GM12878 (cell line): ENCODE measurements around the gene EXD1.

Experiments
- BACH1 ChIP-seq: fragments of 450-650 bp; IDR thresholded peaks from 2 replicates; pipeline ENCODE4 v1.6.1; 2017; ENCODE audit warnings: mild to moderate bottlenecking, borderline replicate concordance
- CTCF ChIP-seq, 3 experiments: IDR thresholded peaks in 2 of 3; conservative IDR thresholded peaks in 1 of 3; 2 replicates each; pipeline ENCODE4 v1.5.1; 2011; ENCODE audit warnings: low read depth in 3 of 3, low read length in 3 of 3, mild to moderate bottlenecking in 3 of 3, control low read depth in 2 of 3, moderate library complexity in 2 of 3, inconsistent platforms in 1 of 3, mixed read lengths in 1 of 3; ENCODE audit not compliant: control insufficient read depth in 2 of 3, insufficient read depth in 1 of 3; ENCODE audit errors: extremely low read depth in 1 of 3
- EP300 ChIP-seq, 2 experiments: fragments of 150-350 bp in 1 of 2; IDR thresholded peaks; 2 replicates each; pipeline ENCODE4 v1.6.1; 2011 to 2012; ENCODE audit warnings: low read depth in 2 of 2, low read length in 2 of 2, borderline replicate concordance in 1 of 2, improper control_type of control experiment in 1 of 2, inconsistent platforms in 1 of 2; ENCODE audit not compliant: control insufficient read depth in 1 of 2
- ESRRA ChIP-seq: IDR thresholded peaks from 2 replicates; pipeline ENCODE4 v1.6.1; 2012; ENCODE audit warnings: mild to moderate bottlenecking, low read length, improper control_type of control experiment
- GABPA ChIP-seq: IDR thresholded peaks from 2 replicates; pipeline ENCODE4 v1.6.1; 2014; ENCODE audit warnings: antibody characterized with exemption, low read depth, mild to moderate bottlenecking, inconsistent platforms
- MYC ChIP-seq: IDR thresholded peaks from 2 replicates; pipeline ENCODE4 v1.6.1; 2011; ENCODE audit warnings: mild to moderate bottlenecking, low read length, moderate library complexity, inconsistent platforms; ENCODE audit not compliant: insufficient read depth, insufficient replicate concordance, insufficient read length, severe bottlenecking
- PBX3 ChIP-seq: IDR thresholded peaks from 2 replicates; pipeline ENCODE4 v1.6.1; 2011; ENCODE audit warnings: mild to moderate bottlenecking, low read depth, low read length, moderate library complexity; ENCODE audit not compliant: insufficient replicate concordance
- POLR2A ChIP-seq: IDR thresholded peaks from 2 replicates; pipeline ENCODE4 v1.6.1; 2011; ENCODE audit warnings: low read depth, mild to moderate bottlenecking, low read length
- RAD21 ChIP-seq: IDR thresholded peaks from 2 replicates; pipeline ENCODE4 v1.6.1; 2011; ENCODE audit warnings: mild to moderate bottlenecking, low read depth, low read length, moderate library complexity; ENCODE audit not compliant: insufficient read depth
- RCOR1 ChIP-seq: conservative IDR thresholded peaks from 2 replicates; pipeline ENCODE4 v1.6.1; 2012; ENCODE audit warnings: low read depth, low read length, improper control_type of control experiment
- SMAD1 ChIP-seq: fragments of 450-650 bp; IDR thresholded peaks from 2 replicates; pipeline ENCODE4 v1.6.1; 2018; ENCODE audit warnings: mild to moderate bottlenecking, low read depth; ENCODE audit not compliant: partially characterized antibody
- TCF12 ChIP-seq: IDR thresholded peaks from 2 replicates; pipeline ENCODE4 v1.6.1; 2011; ENCODE audit warnings: low read depth, mild to moderate bottlenecking, low read length
- ZBTB33 ChIP-seq: fragments of 450-650 bp; IDR thresholded peaks from 2 replicates; pipeline ENCODE4 v1.6.1; 2017; ENCODE audit warnings: mild to moderate bottlenecking
- ZNF592 ChIP-seq: fragments of 450-650 bp; IDR thresholded peaks from 2 replicates; pipeline ENCODE4 v1.6.1; 2017; ENCODE audit warnings: mild to moderate bottlenecking, moderate library complexity

GRCh38 chr15:41203395-41203794, 27.2 kb downstream of the EXD1 start:
- TF ChIP-seq ZBTB33: no peak
- no peak for TF ChIP-seq RAD21
- no peak for TF ChIP-seq TCF12
- TF ChIP-seq POLR2A: no peak
- TF ChIP-seq EP300 (IDR thresholded peaks at IDR 0.05; ENCODE audit: borderline replicate concordance in 1 of 2, control insufficient read depth in 1 of 2, low read depth in 2 of 2, low read length in 2 of 2): no peak
- no peak for TF ChIP-seq PBX3
- TF ChIP-seq CTCF (IDR thresholded peaks at IDR 0.05 in 2 of 3, conservative IDR thresholded peaks at IDR 0.05 in 1 of 3; ENCODE audit: control insufficient read depth in 2 of 3, extremely low read depth in 1 of 3, insufficient read depth in 1 of 3, low read depth in 3 of 3, low read length in 3 of 3): no peak
- no peak for TF ChIP-seq ZNF592
- no peak for TF ChIP-seq SMAD1
- no peak for TF ChIP-seq ESRRA
- TF ChIP-seq GABPA: no peak
- no peak for TF ChIP-seq RCOR1
- no peak for TF ChIP-seq MYC
- no peak for TF ChIP-seq BACH1
